GM19238 (cell line): ENCODE measurements around the gene CHST4.
"Not testable (repeated sequence)": the region's sequence is repeated elsewhere in the genome, so short reads cannot be mapped to it uniquely, and the experiment has no call there.

ENCODE experiments used
- DNase-seq: peaks from one replicate; pipeline ENCODE4 v3.0.0; 2011; ENCODE audit warnings: low spot score; ENCODE audit not compliant: insufficient read length

CHST4 gene

DNA sequence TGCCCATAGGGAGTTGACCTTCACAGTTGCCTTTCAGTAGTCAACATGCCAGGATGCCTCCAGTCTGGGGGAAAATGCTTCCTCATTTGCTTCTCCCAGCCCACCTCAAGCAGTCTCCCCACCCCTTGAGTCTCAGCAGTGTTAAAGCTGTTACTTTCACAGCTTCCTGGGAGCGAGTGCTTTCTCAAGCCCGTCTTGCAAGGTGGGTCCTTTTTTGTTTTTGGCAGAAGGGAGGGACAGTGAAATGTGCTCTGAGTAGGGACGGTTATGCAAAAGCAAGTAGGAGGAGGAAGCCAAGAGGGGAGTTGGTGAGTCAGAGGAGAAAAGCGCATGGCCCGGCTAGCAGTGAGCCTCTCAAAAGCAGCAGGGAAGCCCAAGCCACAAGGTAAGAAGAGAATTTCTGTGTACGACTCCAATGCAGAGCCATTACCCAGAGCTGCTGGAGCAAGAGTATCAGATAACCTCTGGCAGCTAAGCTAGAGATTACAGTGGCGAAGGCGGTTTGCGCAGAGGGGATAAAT lies at the start of gene CHST4:
TSS of gene CHST4 (plus strand) at position 316 of the 521 bp plus-strand sequence. CDS start 10,252 bp downstream, outside the sequence.
- no peak for DNase-seq

- no peak for DNase-seq
Measured at GRCh38 chr16:71476457-71477124, 49.6 kb upstream of the CHST4 start.

DNA sequence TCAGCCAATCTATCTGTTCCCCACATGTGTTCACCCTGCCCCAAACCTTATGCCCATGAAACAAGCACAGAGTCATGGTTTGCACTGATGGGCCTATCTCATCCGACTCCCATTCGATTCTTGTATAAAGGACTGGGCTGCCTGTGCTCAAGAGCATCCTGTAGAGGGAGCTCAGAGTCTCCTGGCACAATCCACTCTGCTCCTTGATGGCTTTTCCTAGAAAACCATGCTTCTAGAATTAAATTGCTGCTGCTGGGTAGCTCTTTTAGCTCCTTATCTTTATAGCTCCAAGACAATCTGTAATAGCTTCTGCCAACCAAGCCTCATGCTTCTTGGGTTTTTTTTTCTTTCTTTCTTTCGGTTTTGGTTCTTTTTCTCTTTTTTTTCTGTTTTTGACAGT lies 46.8 kb upstream of the CHST4 start:
- no peak for DNase-seq

DNA sequence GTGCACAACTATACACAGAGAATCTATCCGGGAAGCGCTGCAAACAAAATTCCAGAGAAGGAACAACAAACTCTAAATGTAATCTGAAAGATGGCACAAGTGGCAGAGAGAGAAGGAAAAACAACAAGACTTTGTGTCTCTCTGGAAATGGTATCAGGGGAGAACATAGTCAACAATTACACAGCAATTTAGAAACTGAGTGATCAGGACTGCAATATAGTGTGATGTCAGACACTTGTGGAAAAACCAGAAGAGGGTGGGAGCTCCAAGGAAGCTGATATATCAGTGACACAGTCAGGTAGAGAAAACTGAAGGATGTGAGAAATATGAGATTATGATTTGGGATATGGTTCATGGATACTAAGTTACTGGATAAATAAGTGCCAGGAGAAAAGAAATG lies 45.3 kb upstream of the CHST4 start:
- DNase-seq = no peak

DNA sequence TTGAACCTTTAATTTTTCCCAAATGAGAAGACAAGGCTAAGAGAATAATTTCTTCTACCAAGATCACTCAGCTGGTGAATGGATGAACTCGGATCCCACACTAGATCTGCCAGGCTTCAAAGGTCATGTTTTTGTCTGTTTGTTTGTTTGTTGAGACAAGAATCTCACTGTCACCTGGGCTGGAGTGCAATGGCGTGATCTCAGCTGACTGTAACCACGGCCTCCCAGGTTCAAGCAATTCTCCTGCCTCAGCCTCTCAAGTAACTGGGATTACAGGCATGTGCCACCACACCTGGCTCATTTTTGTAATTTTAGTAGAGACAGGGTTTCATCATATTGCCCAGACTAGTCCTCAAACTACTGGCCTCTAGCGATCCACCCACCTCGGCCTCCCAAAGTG lies 43.7 kb upstream of the CHST4 start:
- DNase-seq = no peak

DNA sequence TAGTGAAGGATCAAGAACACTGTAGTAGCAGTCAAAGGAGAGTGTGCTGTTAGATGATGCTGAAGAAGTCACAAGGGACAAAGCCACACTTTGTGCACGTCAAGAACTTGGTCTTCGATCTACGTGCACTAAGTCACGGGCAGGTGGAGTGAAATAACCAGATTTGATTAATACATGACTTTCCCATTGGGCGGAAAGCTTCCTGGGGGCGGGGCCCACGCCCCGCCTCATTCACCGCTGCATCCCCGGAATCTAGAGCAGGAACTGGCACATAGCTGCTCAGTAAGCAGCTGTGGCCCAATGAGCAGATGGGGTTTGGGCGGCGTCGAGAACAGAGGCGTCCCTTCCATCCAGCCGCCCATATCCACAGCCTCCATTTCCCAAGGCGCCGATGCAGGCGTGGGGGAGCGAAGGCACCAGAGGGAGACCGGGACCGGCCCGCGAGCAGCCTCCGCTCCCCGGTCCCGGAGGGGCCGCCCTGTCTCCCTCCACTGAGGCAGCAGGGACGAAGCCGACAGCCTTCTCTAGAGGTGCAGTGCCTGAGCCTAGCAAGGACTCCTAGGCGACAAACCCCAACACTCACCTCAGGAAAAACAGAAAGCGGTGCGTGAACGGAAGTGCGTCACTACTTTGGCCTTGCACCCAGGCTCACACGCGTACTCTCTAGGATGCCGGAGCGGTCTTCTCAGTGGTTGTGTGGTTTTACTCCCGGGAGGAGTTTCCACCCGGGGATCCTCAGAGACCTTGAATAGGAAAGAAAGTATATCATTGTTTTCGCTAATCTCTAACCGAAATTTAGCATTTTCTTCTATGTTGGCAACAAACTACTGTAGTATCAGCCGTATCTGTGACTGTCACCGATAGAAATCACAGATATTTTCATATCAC lies 42.0 kb upstream of the CHST4 start:
- peak; percentile 64 for DNase-seq

- DNase-seq = no peak
Measured at GRCh38 chr16:71489122-71489521, 37.1 kb upstream of the CHST4 start, which contains the start of gene ZNF19. ZNF19 (minus strand) TSS chr16:71489324; CDS start chr16:71482114, 7,210 bp downstream.

DNA sequence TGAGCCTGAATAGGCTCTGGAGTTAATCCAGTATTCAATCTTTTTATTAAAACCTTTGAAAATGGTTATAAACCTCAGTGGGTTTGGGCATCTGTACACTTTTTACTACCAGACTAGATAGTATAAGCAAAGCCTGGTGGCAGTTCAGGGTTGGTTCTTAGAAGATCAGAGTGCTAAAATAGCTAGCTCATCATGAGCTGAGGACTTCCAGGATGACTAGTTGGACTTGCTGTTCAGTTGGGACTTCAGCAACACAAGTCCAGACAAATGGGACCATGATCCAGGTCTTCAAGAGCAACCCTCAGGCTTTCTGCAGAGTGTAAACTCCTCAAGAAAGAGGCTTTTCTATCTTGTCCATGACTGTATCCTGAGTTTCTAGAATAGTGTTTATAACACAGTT lies 35.9 kb upstream of the CHST4 start:
- no peak for DNase-seq

DNA sequence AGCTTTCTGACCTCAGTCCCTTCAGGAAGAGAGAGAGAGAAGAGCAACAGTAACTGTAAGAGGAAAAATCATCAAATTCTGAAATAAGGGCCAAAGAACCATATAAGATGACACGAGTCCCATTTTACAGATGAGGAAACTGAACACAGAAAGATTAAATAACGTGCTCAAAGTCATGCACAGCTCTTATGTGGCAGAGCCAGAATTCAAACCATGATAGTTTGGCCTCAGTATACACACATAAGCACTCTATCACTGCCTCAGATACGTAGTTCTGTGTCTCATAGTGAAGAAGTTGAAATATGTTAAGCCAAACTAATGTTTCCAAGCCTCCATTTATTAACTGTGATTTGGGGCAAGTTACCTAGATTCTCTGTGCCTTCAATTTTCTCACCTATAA lies 35.2 kb upstream of the CHST4 start:
- DNase-seq = no peak

DNA sequence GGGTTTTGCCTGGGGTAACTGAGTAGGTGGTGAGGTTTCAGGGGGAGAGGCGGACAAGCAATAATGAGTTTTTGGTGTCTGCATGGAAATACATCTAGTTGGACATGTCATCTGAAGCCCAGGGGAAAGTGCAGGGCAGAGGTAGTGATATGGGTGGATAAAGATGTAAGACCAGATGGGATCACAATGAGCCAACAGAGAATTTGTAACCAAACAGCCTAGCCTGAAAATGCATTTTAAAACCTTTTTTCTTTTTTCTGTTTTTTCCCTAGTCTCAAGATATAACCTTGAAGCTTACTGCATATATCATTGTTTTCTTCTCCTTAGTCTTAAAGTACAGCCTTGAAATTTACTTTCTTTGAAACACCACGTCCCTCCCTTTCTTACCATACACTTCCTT lies 33.4 kb upstream of the CHST4 start:
- DNase-seq = no peak

DNA sequence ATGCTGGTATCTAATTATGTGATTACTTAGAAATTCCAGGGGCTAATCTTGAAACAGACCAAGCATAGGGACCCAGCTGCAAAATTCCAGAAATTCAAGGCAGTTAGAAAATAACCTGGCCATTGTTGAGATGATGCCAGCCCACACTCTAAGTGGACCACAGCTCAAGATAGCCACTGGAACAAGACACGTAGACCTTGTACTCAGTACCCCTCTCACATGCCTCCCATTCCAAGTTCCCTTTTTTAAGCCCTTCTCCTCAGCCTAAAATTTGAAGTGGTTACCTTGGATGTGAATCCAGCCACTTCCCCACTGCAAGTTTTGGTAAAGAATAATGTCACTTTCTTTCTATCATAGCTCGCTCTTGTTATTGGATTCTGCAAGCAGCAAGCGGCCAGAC lies 33.0 kb upstream of the CHST4 start:
- no peak for DNase-seq

- no peak for DNase-seq
Measured at GRCh38 chr16:71498031-71498430, 28.2 kb upstream of the CHST4 start.

- peak; percentile 27 for DNase-seq
Measured at GRCh38 chr16:71499775-71500364, 26.4 kb upstream of the CHST4 start.

DNA sequence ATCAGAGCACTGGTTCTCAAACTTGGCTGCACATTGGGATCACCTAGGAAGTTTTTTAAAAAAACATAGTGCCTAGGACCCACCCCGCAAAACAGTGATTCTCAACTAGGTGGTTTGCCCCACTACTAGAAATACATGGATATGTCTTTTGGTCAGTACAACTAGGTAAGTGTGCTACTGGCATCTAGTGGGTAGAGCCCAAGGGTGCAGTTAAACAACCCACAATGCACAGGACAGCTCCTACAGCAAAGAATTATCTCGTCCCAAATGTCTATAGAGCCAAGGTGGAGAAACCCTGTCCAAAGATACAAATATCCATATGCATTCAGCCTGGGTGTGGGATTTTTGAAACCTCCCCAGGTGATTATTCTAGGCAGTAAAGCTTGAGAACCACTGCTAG lies 25.3 kb upstream of the CHST4 start:
- DNase-seq = no peak

DNA sequence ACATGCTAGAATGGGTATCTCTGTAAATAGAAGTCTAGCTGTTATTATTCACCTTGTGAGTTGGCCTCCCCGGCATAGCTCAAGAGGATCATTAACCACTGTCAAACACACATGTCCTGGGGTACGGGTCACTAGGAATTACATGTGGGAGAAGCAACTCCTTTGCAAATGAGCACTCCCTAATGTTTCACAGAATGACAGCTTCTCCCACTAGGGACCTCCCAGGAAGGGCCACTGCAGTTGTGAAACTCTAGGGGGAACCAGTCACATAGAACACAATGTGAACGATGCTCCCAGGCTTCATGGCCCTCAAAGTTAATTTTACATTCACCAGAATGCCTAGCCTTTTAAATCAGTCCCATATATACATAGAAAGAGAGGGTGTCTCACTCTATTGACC lies 24.7 kb upstream of the CHST4 start:
- DNase-seq = no peak

DNA sequence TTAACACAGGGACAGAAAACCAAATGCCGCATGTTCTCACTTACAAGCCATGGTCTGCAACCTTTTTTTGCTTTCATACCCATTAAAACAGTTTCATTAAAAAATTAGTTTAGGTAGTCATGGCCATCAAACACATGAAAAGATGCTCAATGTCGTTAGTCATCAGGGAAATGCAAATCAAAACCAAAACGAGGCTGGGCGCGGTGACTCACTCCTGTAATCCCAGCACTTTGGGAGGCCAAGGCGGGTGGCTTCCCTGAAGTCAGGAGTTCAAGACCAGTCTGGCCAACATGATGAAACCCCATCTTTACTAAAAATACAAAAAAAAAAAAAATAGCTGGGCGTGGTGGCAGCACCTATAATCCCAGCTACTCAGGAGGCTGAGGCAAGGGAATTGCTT lies 22.2 kb upstream of the CHST4 start:
- not testable (repeated sequence) for DNase-seq

- DNase-seq = no peak
Measured at GRCh38 chr16:71504901-71505300, 21.3 kb upstream of the CHST4 start.

GRCh38 chr16:71507061-71507460 lies 19.2 kb upstream of the CHST4 start:
- DNase-seq = no peak

GRCh38 chr16:71513302-71513701 lies 12.9 kb upstream of the CHST4 start:
- no peak for DNase-seq

- DNase-seq = no peak
Measured at GRCh38 chr16:71514476-71514875, 11.8 kb upstream of the CHST4 start.

DNA sequence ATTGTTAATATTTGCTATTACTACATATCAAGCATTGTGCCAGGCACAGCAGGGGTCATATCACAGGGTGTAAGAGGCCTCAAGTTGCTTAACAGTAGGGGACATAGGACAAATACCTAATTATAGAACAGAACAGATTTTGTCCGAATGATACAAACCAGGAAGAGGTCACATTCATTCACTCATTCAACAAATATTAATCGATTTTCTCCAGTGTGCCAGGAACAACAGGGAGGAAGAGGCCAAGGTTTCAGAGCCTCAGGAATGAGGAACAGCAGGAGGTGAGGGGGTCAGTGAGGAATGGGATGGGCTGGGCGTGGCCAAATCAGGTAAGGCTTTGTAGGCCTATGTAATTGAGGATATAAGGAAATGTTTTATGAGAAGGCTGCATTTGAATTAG lies 11.2 kb upstream of the CHST4 start:
- DNase-seq = no peak

- no peak for DNase-seq
Measured at GRCh38 chr16:71520550-71520949, 5.7 kb upstream of the CHST4 start.
